PC-9 (cell line): ENCODE results near the gene FBXO45.

Source experiments
- EZH2 ChIP-seq: fragments of 200-600 bp; sonication (generic); IDR thresholded peaks from 2 replicates; pipeline ENCODE4 v1.8.0; 2017; ENCODE audit warnings: antibody characterized with exemption, low read depth
- TF ChIP-seq, protein P1 (sequence below): fragments of 200-600 bp; sonication (generic); conservative IDR thresholded peaks from 2 replicates; pipeline ENCODE4 v1.6.1; 2017; ENCODE audit warnings: mixed run types, antibody characterized with exemption, mild to moderate bottlenecking, moderate library complexity

DNA sequence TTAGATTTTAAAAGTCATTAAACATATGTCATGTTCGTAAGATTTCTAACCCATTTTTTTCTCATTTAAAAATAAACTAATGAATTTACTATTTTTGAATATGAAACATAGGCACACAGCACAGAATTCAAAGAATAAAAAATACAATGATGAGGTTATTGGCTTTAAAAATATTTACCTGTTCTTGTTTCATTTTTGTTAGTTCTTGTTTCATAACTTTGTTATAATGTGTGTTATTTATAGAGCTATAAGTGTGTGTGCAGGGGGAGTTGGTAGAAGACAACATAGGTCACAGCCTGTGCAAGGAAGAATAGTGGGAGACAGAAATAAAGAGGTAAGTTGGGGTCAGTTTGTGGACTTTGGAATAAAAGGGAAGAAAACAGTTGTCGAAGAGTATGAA, 40.2 kb downstream of the FBXO45 start:
- TF ChIP-seq, protein P1, sequence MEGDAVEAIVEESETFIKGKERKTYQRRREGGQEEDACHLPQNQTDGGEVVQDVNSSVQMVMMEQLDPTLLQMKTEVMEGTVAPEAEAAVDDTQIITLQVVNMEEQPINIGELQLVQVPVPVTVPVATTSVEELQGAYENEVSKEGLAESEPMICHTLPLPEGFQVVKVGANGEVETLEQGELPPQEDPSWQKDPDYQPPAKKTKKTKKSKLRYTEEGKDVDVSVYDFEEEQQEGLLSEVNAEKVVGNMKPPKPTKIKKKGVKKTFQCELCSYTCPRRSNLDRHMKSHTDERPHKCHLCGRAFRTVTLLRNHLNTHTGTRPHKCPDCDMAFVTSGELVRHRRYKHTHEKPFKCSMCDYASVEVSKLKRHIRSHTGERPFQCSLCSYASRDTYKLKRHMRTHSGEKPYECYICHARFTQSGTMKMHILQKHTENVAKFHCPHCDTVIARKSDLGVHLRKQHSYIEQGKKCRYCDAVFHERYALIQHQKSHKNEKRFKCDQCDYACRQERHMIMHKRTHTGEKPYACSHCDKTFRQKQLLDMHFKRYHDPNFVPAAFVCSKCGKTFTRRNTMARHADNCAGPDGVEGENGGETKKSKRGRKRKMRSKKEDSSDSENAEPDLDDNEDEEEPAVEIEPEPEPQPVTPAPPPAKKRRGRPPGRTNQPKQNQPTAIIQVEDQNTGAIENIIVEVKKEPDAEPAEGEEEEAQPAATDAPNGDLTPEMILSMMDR: no peak
- TF ChIP-seq EZH2: no peak
